NCI-H226 (cell line): ENCODE results near the gene CSTB.
"Not testable (repeated sequence)": the region's sequence is repeated elsewhere in the genome, so short reads cannot be mapped to it uniquely, and the experiment has no call there.

Experiments used
- DNase-seq: peaks from one replicate; pipeline ENCODE4 v3.0.0-alpha.2; 2015

CSTB gene, protein sequence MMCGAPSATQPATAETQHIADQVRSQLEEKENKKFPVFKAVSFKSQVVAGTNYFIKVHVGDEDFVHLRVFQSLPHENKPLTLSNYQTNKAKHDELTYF

DNA sequence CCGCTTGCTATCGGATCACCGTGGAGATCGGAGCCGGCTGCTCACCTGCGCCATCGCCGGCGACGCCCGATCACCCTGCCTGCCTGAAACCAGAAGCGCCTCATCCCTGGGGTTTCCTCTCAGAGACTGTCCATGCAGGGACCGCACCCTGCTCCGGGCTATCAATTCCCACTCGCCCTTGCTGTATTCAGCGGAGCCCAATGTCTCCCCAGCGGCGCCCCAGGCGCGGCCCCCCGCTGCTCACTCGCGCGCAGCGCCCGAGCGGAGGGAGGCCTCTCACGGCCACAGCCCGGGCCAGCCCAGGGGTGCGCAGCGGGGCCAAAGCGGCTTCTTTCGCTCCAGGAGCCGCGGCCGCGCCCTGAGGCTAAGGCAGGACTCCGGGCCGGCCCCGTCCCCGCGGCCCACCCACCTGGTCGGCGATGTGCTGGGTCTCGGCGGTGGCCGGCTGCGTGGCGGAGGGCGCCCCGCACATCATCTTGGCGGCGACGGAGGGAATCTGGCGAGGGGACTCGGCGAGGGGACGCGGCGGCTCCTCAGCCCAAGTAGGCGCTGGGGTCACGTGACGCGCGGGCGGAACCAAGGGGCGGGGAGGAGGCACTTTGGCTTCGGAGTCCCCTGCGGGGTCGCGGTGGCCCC is at the start of gene CSTB:
TSS of gene CSTB (minus strand) at position 514 of the 636 bp plus-strand sequence. CDS start at position 475, 39 bp downstream.
- no peak for DNase-seq

- DNase-seq: no peak
These were observed 49.3 kb upstream of the CSTB start for GRCh38 chr21:43825242-43825935.

GRCh38 chr21:43824333-43825241 is 48.5 kb upstream of the CSTB start:
- DNase-seq: peak; percentile 39

- not testable (repeated sequence) for DNase-seq
These were observed 46.6 kb upstream of the CSTB start for GRCh38 chr21:43822741-43823140.

GRCh38 chr21:43822166-43822565 is 46.1 kb upstream of the CSTB start:
- not testable (repeated sequence) for DNase-seq

- no peak for DNase-seq
These were observed 44.4 kb upstream of the CSTB start for GRCh38 chr21:43820466-43820865.

GRCh38 chr21:43819511-43820405 is 43.6 kb upstream of the CSTB start:
- no peak for DNase-seq

DNA sequence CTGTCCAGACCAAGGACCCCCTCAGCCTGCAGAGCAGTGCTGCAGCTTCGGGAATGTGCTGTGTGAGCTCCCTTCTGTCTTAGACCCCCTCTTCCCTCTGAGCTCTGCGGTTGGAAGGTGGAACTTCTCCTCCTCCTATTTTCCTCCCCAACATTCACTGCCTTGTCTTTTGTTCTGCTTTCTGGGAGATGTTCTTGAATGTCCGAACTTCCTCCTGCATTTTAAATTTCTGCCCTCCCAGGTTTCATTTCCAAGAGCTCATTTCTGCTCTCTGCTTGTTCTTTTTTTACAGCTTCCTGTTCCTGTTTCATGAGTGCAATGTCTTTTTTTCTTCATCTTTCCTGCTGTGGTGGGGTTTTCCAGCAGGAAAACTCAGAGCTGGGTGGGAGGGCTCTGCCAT is 42.6 kb upstream of the CSTB start:
- no peak for DNase-seq

DNA sequence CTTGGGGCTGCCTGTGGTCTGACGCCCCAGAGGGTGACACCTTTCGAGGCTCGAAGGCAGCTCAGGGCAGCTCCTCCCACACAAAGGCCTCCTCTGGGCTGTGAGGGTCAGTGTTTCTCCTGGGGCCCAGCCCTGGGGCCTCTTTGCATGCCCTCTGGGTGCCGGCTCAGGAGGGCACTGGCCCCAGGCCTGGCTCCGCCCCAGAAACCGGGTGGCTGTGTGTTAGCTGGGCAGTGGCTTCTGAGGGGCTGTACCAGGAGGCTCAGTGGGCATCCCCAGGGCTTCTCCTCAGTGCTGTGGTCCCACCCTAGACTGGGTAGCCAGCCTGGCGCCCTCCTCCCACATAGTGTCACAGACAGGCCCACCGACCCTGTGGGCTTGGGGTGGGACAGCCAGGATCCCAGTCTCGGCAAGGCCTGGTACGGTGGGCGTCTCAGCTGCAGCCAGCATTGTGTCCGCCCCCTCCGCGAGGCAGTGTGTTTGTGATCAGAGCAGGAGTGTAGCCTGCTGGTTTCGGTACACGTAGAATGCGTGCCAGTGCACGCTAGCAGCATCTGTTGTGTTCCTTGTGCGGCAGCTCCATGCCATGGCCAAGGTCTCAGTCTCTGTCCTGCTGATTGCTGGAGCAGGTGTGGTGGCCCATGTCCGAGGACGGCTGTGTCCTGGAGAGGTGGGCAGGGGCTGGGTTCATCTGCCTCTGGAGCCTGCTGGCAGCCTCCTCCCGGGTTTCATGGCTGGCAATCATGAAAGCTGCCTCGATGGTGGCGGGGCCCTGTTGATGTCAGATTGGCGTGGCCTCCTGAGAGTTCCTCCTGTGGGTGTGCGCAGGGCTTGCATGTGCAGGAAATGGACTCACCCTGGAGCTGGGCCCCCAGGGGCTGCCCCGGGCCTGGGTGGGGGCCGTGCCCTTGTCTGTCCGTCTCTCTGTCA is 41.3 kb upstream of the CSTB start:
- DNase-seq: no peak

DNA sequence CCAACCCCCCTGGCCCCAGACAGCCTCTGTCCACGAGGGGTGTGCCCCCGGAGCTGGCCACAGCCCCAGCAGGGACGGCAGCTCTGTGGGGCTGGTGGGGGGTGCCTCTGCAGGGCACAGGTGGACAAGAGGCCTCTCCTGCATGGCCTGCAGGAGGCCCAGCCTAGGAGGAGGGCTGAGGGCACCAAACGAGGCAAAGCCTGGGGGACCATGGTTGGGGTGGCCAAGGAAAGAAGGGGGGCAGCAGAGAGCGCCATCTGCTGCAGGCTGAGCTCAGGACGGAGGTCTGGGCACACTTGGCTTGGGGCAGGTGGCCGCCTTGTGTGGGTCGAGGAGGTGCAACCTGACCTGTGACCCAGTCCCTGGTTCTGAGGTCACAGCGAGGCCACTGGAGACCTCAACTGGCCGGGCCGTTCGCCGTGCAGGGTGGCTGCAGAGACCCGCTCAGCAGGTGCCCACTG is 40.5 kb upstream of the CSTB start:
- no peak for DNase-seq

DNA sequence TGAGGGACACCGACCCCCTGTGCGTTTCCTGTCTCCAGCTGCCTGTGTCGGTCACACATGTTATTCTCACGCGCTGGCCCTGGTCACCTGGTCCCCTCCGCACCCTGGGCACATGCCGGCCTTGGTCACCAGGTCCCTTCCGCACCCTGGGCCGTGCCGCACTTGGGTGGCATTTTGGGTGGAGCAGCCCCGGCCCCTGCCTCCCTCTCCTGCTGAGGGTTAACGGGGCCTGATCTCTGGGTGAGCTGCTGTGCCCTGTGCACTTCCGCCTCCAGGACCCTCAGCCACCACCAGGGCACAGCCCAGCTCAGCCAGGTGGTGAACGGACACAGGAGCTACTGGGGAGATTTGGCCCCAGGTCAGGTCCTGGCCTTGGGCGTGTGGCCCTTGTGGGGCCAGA is 39.9 kb upstream of the CSTB start:
- no peak for DNase-seq

GRCh38 chr21:43815107-43815613 is 39.1 kb upstream of the CSTB start:
- DNase-seq: no peak

DNA sequence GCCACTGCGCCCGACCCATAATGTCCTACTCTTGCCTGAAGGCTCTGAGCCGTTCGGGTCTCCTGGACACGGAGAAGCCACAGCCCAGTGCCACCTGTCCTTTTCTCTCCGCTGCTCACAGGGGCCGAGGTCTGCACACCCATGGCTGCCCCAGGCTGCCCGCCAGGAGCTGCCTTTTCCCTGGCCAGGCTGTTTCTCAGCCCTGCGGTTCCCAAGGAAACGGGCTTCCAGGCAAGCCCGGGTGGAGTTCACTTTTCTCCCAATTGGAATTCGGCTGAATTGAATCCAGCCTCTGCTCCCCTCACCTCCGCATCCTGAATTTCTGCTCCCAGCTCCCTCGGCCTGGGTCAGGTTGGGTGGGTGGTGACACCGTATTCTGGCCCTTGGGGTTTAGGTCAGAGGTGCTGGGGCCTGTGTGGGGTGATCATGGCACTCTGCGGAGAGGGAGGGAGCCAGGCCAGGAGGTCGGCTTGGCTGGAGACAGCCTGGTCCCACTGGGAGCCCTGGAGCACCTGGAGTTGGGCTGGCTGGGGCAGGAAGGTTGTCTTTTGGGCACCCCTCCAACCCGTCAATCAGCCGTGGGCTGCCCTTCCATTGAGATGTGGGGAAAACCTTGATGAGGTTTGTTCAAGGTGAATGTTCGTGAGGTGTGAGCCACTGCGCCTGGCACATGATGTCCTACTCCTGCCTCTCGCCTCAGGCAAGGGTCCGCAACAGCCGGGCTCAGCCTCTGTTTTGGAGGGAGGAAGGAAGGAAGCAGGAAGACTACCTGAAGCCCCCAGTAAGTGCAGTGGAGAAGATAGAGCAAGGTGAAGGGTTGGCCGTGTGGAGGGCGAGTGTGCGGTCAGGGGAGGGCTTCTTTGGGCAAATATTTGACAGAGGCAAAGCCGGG is 38.4 kb upstream of the CSTB start:
- DNase-seq: no peak

DNA sequence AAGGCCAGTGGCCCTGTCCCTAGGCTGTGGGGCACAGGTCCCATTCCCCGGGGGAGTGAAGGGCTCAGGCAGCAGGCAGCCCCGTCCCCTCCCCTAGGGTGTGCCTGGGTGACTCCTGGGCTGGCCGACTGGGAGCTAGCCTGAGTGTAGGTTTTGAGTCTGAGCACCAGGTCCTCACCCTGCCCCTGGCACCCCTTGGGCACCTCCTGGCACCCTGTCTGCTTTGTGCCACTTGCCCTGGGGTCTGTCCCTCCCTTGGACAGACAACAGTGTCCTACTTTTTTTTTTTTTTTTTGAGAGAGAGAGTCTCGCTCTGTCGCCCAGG is 37.5 kb upstream of the CSTB start:
- DNase-seq: no peak

- DNase-seq: no peak
These were observed 37.0 kb upstream of the CSTB start for GRCh38 chr21:43812957-43813655.

DNA sequence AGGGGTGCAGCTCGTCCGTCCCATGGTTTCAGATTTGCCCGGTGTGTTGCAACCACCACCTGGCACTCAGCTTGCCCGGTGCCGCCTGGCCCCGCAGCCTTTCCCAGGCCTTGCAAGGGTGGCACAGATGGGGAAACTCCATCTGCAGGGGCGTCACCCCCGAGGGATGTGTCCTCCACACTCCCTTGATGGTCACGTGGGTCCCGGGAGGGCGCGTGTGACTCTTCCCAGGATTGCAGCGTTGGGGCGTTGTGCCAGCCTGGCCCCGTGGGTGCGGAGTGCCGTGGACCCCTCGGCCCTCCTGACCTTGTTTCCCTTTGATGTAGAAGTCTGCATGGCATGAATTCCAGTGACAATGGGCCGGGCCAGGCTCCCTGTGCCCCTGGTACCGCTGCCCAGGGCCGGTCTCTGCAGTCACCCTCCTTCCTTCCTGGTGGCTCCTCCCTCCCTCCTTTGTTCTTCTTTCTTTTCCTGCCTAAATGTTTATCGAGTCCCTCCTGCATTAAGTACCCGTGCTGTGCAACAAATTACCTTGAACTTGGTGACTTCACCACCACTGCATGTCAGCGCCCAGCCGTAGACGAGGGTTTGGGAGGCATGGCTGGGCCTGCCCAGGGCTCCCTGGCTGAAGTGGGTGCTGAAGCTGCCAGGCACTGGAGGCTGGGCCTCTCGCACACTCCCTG is 36.2 kb upstream of the CSTB start:
- DNase-seq: peak; percentile 49

DNA sequence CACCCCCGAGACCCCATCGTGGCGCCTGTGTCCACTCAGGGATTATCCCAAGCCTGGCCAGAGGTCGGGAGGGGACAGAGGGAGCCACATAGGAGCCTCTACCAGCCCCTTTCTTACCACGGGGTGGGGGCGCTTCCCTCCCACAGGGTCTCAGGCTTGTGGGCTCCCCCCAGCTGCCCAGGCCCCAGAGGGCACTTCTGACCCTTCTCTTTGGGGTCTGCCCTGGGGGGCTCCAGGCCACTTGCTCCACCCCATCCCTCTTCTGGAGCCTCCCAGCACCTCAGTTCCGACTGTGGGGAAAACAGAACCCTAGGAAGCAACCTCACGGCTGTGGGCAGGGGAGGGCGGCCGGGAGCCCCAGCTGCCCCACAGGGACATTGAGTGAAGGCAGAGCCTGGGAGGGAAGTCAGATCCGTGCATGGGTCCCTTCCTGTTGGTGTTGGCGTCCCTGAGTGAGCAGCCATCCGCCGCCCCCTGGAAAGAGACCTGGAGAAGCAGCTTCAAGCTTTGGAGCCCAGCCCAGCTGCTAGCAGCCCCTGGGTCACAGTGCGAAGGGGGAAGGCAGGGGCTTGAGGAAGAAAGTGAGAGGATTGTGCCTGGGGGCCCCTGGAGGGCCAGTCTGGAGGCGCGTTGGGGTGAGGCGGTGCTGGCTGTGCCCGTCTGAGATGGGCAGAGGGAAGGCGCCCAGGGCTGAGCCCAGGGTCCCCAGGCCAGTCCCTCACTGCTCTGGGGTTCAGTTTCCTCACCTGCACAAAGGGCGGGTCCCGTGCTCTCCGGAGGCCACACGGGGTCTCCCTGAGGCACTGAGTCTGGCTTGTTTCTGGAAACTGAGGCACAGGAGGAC is 35.4 kb upstream of the CSTB start:
- DNase-seq: no peak
